Esophagus muscularis mucosa (tissue), 4 donors: ENCODE measurements around the gene UBE2D4. TPM values are rescaled to one million over a fixed set of nuclear protein-coding genes. Genes with fewer than 3 reads are reported as not detected.

Experiments
- DNase-seq: peaks from one replicate; pipeline ENCODE4 v3.0.0-alpha.2; 2017; ENCODE audit errors: extremely low spot score
- H3K27ac ChIP-seq, 4 donors: fragments of 200-600 bp; sonication (generic); replicated peaks in 1 of 4; 1 replicate in 3 of 4; 2 replicates in 1 of 4; pipeline ENCODE4 v1.5.1; 2016 to 2019; ENCODE audit warnings: mild to moderate bottlenecking in 1 of 4
- H3K27me3 ChIP-seq, 4 donors: fragments of 200-600 bp; sonication (generic); one replicate each; pipeline versions ENCODE4 v1.5.1 to v1.6.0; 2016 to 2019
- H3K36me3 ChIP-seq, 4 donors: fragments of 200-600 bp; sonication (generic); one replicate each; pipeline ENCODE4 v1.5.1; 2016 to 2019
- H3K4me1 ChIP-seq, 4 donors: fragments of 200-600 bp; sonication (generic); one replicate each; pipeline ENCODE4 v1.5.1; 2016 to 2019
- H3K4me3 ChIP-seq, 4 donors: fragments of 200-600 bp; sonication (generic); 1 replicate in 2 of 4; 2 replicates in 2 of 4; pipeline ENCODE4 v1.5.1; 2016 to 2019; ENCODE audit warnings: mild to moderate bottlenecking in 4 of 4, moderate library complexity in 1 of 4
- H3K9me3 ChIP-seq, 4 donors: fragments of 200-600 bp; sonication (generic); 1 replicate in 3 of 4; 2 replicates in 1 of 4; pipeline ENCODE4 v1.5.1; 2016 to 2019
- CTCF ChIP-seq, 3 experiments: fragments of 200-600 bp in 2 of 3; fragments of 450-650 bp in 1 of 3; sonication (generic) in 2 of 3; IDR thresholded peaks; one replicate each; pipeline ENCODE4 v1.5.1; 2017 to 2019; ENCODE audit warnings: antibody characterized with exemption in 3 of 3, mild to moderate bottlenecking in 2 of 3, moderate library complexity in 1 of 3
- EP300 ChIP-seq: sonication (generic); formaldehyde crosslinking; IDR thresholded peaks from one replicate; pipeline ENCODE4 v1.6.1; 2017; ENCODE audit warnings: antibody characterized with exemption
- POLR2A ChIP-seq: fragments of 450-650 bp; IDR thresholded peaks from one replicate; pipeline ENCODE4 v1.6.1; 2017; ENCODE audit warnings: antibody characterized with exemption, moderate library complexity, mild to moderate bottlenecking, low read depth
- POLR2AphosphoS5 ChIP-seq, 2 donors: sonication (generic); formaldehyde crosslinking; IDR thresholded peaks; one replicate each; pipeline ENCODE4 v1.6.1; 2017; ENCODE audit warnings: antibody characterized with exemption in 2 of 2
- WGBS: methylation state at CpG from one replicate; pipeline ENCODE4 v1.1.5; 2018; 5-methylcytosine and 5-hydroxymethylcytosine counted together
- intact Hi-C: fragments of 100-400 bp; cut with DNase I; formaldehyde crosslinking; loops from one replicate; pipeline ENCODE4 v1.15.1; 2023
- total RNA-seq, 4 donors: library from RNA; depleted of rRNA; stranded (reverse); fragments of >200 nt; gene quantifications; one replicate each; pipeline versions ENCODE4 v1.1.0 to v1.2.1, GENCODE V29; 2016

UBE2D4 gene
- total RNA-seq, 4 donors from 2014 or later: 20.1 to 36.4 (median 26.3) TPM

GRCh38 chr7:43879477-43879876 lies 46.8 kb upstream of the UBE2D4 start:
- Histone ChIP-seq H3K27ac (peak overlapping the region in 1 of 4 donors; percentile 11), H3K9me3 (no peaks in the 10 kb centered on the region), H3K27me3 (no peaks in the 10 kb centered on the region), H3K36me3 (peaks cover 48 to 96% (median 85%) of the 10 kb centered on the region in 4 donors), H3K4me3 (no peak overlapping the region), H3K4me1 (peaks cover 5 to 21% (median 9%) of the 10 kb centered on the region in 4 donors)
- no peak for TF ChIP-seq EP300
- TF ChIP-seq POLR2AphosphoS5 (IDR thresholded peaks at IDR 0.05): no peak
- no peak for TF ChIP-seq CTCF (IDR thresholded peaks at IDR 0.05)
- no peak for TF ChIP-seq POLR2A
- DNase-seq: no peak
- WGBS: 43% methylated on average over 2 of the region's 2 CpGs
- intact Hi-C loops: no loop called here

DNA sequence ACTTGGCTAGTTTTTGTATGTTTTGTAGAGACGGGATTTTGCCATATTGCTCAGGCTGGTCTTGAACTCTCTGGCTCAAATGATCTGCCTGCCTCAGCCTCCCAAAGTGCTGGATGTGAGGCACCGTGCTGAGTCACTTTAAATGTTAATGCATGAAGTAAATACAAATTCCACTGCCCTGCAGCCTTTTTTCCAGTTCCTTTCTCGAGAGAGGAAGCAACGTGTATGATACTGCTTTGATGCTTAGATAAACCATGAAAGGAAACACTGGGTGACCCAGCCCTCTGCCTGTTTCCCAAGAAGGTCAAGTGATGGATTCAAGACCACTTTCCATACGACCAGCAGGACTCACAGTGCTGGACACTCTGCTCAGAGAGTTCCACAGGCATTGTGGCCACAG lies 45.6 kb upstream of the UBE2D4 start:
- Histone ChIP-seq H3K4me3 (no peak overlapping the region), H3K36me3 (peaks cover 50 to 97% (median 85%) of the 10 kb centered on the region in 4 donors)
- TF ChIP-seq POLR2A: no peak
- TF ChIP-seq EP300: no peak
- no peak for TF ChIP-seq POLR2AphosphoS5 (IDR thresholded peaks at IDR 0.05)
- TF ChIP-seq CTCF (IDR thresholded peaks at IDR 0.05): no peak

GRCh38 chr7:43884209-43884608 lies 42.0 kb upstream of the UBE2D4 start:
- H3K4me1 ChIP-seq: peaks cover 7 to 13% (median 9%) of the 10 kb centered on the region in 4 donors
- H3K27ac ChIP-seq: no peak overlapping the region
- no peaks in the 10 kb centered on the region for H3K9me3 ChIP-seq
- H3K36me3 ChIP-seq: peaks cover 19 to 73% (median 62%) of the 10 kb centered on the region in 4 donors
- intact Hi-C loops: no loop called here
- H3K4me3 ChIP-seq: no peak overlapping the region
- no peak for DNase-seq
- TF ChIP-seq POLR2A (no peak), CTCF (IDR thresholded peaks at IDR 0.05) (no peak), EP300 (no peak), POLR2AphosphoS5 (IDR thresholded peaks at IDR 0.05) (no peak)
- WGBS: 86% methylated on average over 3 of the region's 4 CpGs
- H3K27me3 ChIP-seq: no peaks in the 10 kb centered on the region

More for the DNA sequence above, 45.6 kb upstream of the UBE2D4 start:
- no peaks in the 10 kb centered on the region for H3K27me3 ChIP-seq
- no peak for DNase-seq
- intact Hi-C loops: no loop called here
- no peaks in the 10 kb centered on the region for H3K9me3 ChIP-seq
- peak overlapping the region in 1 of 4 donors; percentile 6 for H3K27ac ChIP-seq
- WGBS: 64% methylated on average over 5 of the region's 5 CpGs
- peaks cover 5 to 21% (median 9%) of the 10 kb centered on the region in 4 donors for H3K4me1 ChIP-seq

GRCh38 chr7:43884617-43885016 lies 41.6 kb upstream of the UBE2D4 start:
- no peak for TF ChIP-seq EP300
- TF ChIP-seq CTCF (IDR thresholded peaks at IDR 0.05): no peak
- TF ChIP-seq POLR2A: no peak
- TF ChIP-seq POLR2AphosphoS5 (IDR thresholded peaks at IDR 0.05): no peak
- peaks cover 17 to 69% (median 59%) of the 10 kb centered on the region in 4 donors for H3K36me3 ChIP-seq
- no peak for DNase-seq
- H3K9me3 ChIP-seq: no peaks in the 10 kb centered on the region
- H3K4me3 ChIP-seq: no peak overlapping the region
- no peaks in the 10 kb centered on the region for H3K27me3 ChIP-seq
- intact Hi-C loops: no loop called here
- H3K4me1 ChIP-seq: peaks cover 10 to 17% (median 12%) of the 10 kb centered on the region in 4 donors
- WGBS: 72% methylated on average over 4 of the region's 4 CpGs
- no peak overlapping the region for H3K27ac ChIP-seq
